GM13976 (cell line): ENCODE data around the gene CTRB1.

Experiments used
- DNase-seq: peaks from one replicate; pipeline ENCODE4 v3.0.0; 2012; ENCODE audit warnings: low spot score
- CTCF ChIP-seq: IDR thresholded peaks from 2 replicates; pipeline ENCODE4 v1.5.1; 2012; ENCODE audit warnings: borderline replicate concordance, mild to moderate bottlenecking; ENCODE audit not compliant: insufficient read depth; ENCODE audit errors: extremely low read depth, missing control alignments, control extremely low read depth
- in situ Hi-C: fragments of 300-500 bp; cut with MboI; formaldehyde crosslinking; loops from one replicate; pipeline ENCODE4 v1.12.0; 2022; ENCODE audit warnings: low sequenced_read_pairs, mixed read lengths, inconsistent platforms; ENCODE audit not compliant: unreplicated experiment

The CTRB1 gene

GRCh38 chr16:75225678-75226515, 7.1 kb downstream of the CTRB1 start:
- in situ Hi-C loops: no loop called here
- DNase-seq: no peak
- TF ChIP-seq CTCF: no peak

- no peak for TF ChIP-seq CTCF
- DNase-seq: no peak
- in situ Hi-C loops: no loop called here
Observed at GRCh38 chr16:75226550-75227360, 8.0 kb downstream of the CTRB1 start.

- no peak for TF ChIP-seq CTCF
- in situ Hi-C loops: no loop called here
- DNase-seq: no peak
Observed at GRCh38 chr16:75227361-75228142, 8.8 kb downstream of the CTRB1 start.

GRCh38 chr16:75228143-75228976, 9.6 kb downstream of the CTRB1 start:
- TF ChIP-seq CTCF: no peak
- DNase-seq: no peak
- in situ Hi-C loops: no loop called here

- in situ Hi-C loops: no loop called here
- TF ChIP-seq CTCF: no peak
- no peak for DNase-seq
Observed at GRCh38 chr16:75229172-75230031, 10.6 kb downstream of the CTRB1 start.
